K562 (cell line): Measurements from ENCODE around the gene ALG6. TPM values are rescaled to one million over a fixed set of nuclear protein-coding genes. Genes with fewer than 3 reads are reported as not detected.

Source experiments
- ATAC-seq: fragments of 200-7000 bp; cut with Tn5 transposase; 3 replicates; pipeline ENCODE4 v1.9.1; 2020; ENCODE audit warnings: moderate library complexity
- BruUV-seq: library from RNA; stranded (reverse); fragments of 400-500 nt; replicated peaks from 2 replicates; lab custom pipeline; 2021; lab: Mats Ljungman, UMichigan
- CTCF ChIA-PET: fragments of 300-600 bp; formaldehyde crosslinking; extraction: SDS; loops from one replicate; lab custom pipeline; 2021; ENCODE audit warnings: low intra/inter-chr PET ratio; lab: Yijun Ruan, JAX
- POLR2A ChIA-PET: fragments of 300-600, 350-650 bp; sonication (Branson Sonifier 250); formaldehyde crosslinking; extraction: SDS; loops from one replicate; lab custom pipeline; 2021; ENCODE audit warnings: antibody characterized with exemption, inconsistent platforms; lab: Yijun Ruan, JAX
- DNase-seq, 4 experiments: peaks; one replicate each; pipeline versions ENCODE4 v3.0.0 to v3.0.0-alpha.2; 2011 to 2018; ENCODE audit warnings: low spot score in 3 of 4, mixed read lengths in 3 of 4; ENCODE audit errors: extremely low read depth in 1 of 4
- FAIRE-seq: peaks from 2 replicates; lab custom pipeline; 2011; peaks lifted over from hg19 to GRCh38; lab: Jason Lieb, UNC
- H2AFZ ChIP-seq: 2 replicates; pipeline ENCODE4 v1.6.0; 2011; ENCODE audit warnings: low read depth, low read length, control low read depth, inconsistent platforms
- H3K27ac ChIP-seq: fragments of 200-600 bp; 3 replicates; pipeline ENCODE4 v1.8.0; 2011; ENCODE audit warnings: low read depth, mild to moderate bottlenecking, control low read depth, inconsistent platforms, low read length, moderate library complexity, mixed read lengths; ENCODE audit errors: extremely low read depth
- H3K27me3 ChIP-seq, 2 experiments: fragments of 300-600 bp in 1 of 2; 2 replicates in 1 of 2; 3 replicates in 1 of 2; pipeline versions ENCODE4 v1.6.0 to v1.8.0; 2011; ENCODE audit warnings: inconsistent platforms in 2 of 2, low read length in 2 of 2, mild to moderate bottlenecking in 1 of 2, mixed read lengths in 1 of 2, moderate library complexity in 1 of 2; ENCODE audit not compliant: control insufficient read depth in 2 of 2, insufficient read depth in 2 of 2
- H3K36me3 ChIP-seq: fragments of 300-600 bp; 3 replicates; pipeline ENCODE4 v1.8.0; 2011; ENCODE audit warnings: mild to moderate bottlenecking, low read length, inconsistent platforms; ENCODE audit not compliant: control insufficient read depth, insufficient read depth
- H3K4me1 ChIP-seq, 2 experiments: fragments of 200-600 bp in 1 of 2; replicated peaks in 1 of 2; 2 replicates in 1 of 2; 3 replicates in 1 of 2; pipeline versions ENCODE4 v1.5.1 to v1.8.0; 2011; ENCODE audit warnings: inconsistent platforms in 2 of 2, low read length in 2 of 2, mild to moderate bottlenecking in 1 of 2, mixed read lengths in 1 of 2, moderate library complexity in 1 of 2; ENCODE audit not compliant: control insufficient read depth in 2 of 2, insufficient read depth in 2 of 2
- H3K4me2 ChIP-seq: 2 replicates; pipeline ENCODE4 v1.6.1; 2011; ENCODE audit warnings: low read length, control low read depth, inconsistent platforms, mixed read lengths; ENCODE audit not compliant: insufficient read depth
- H3K4me3 ChIP-seq: fragments of 200-600 bp; sonication (generic), shearing (Covaris generic); 2 replicates; pipeline ENCODE4 v1.5.1; 2016; ENCODE audit warnings: control low read depth, inconsistent platforms
- H3K79me2 ChIP-seq: fragments of 200-600 bp; 3 replicates; pipeline ENCODE4 v1.8.0; 2011; ENCODE audit warnings: low read length, inconsistent platforms; ENCODE audit not compliant: control insufficient read depth, insufficient read depth
- H3K9ac ChIP-seq, 2 experiments: 2 replicates each; pipeline versions ENCODE4 v1.6.0 to v1.6.1; 2011; ENCODE audit warnings: low read depth in 2 of 2, low read length in 2 of 2, control low read depth in 1 of 2, inconsistent platforms in 1 of 2, mild to moderate bottlenecking in 1 of 2, mixed read lengths in 1 of 2; ENCODE audit not compliant: insufficient read depth in 1 of 2
- H3K9me1 ChIP-seq: one replicate; pipeline ENCODE4 v1.6.0; 2011; ENCODE audit warnings: inconsistent platforms, mild to moderate bottlenecking, low read length, moderate library complexity; ENCODE audit not compliant: control insufficient read depth, insufficient read depth
- H3K9me3 ChIP-seq: replicated peaks from 2 replicates; pipeline ENCODE4 v1.5.1; 2011; ENCODE audit warnings: low read depth, low read length, inconsistent platforms; ENCODE audit not compliant: control insufficient read depth, insufficient read depth
- H4K20me1 ChIP-seq: replicated peaks from 2 replicates; pipeline ENCODE4 v1.6.1; 2011; ENCODE audit warnings: low read length, inconsistent platforms, mixed read lengths; ENCODE audit not compliant: control insufficient read depth, insufficient read depth
- E2F8 ChIP-seq: fragments of 450-650 bp; IDR thresholded peaks from 2 replicates; pipeline ENCODE4 v1.7.1; 2018; ENCODE audit warnings: mild to moderate bottlenecking, low read depth; ENCODE audit not compliant: partially characterized antibody
- FOXM1 ChIP-seq, 2 experiments: fragments of 450-650 bp in 1 of 2; sonication (generic) in 1 of 2; formaldehyde crosslinking in 1 of 2; IDR thresholded peaks; 2 replicates each; pipeline versions ENCODE4 v1.6.1 to v1.9.0; 2017 to 2022; ENCODE audit warnings: low read depth in 2 of 2, mild to moderate bottlenecking in 2 of 2, missing genetic modification reagents in 1 of 2, moderate library complexity in 1 of 2
- NFE2 ChIP-seq: IDR thresholded peaks from 2 replicates; pipeline ENCODE4 v1.6.1; 2014; ENCODE audit warnings: antibody characterized with exemption, low read depth
- SIRT6 ChIP-seq: IDR thresholded peaks from one replicate; pipeline ENCODE4 v1.6.1; 2012; ENCODE audit warnings: low read depth, mild to moderate bottlenecking, control low read depth, inconsistent platforms, low read length, moderate library complexity
- ZKSCAN8 ChIP-seq: fragments of 200-800 bp; sonication (Bioruptor generic); IDR thresholded peaks from 2 replicates; pipeline ENCODE4 v1.6.1; 2016; ENCODE audit warnings: missing genetic modification characterization, missing compliant biosample characterization
- ZNF175 ChIP-seq: fragments of 200-800 bp; sonication (Bioruptor generic); IDR thresholded peaks from 2 replicates; pipeline ENCODE4 v1.6.1; 2016; ENCODE audit warnings: low read depth, mild to moderate bottlenecking, missing genetic modification characterization, missing compliant biosample characterization
- ZNF764 ChIP-seq: fragments of 250-450 bp; sonication (Bioruptor Pico); IDR thresholded peaks from 2 replicates; pipeline ENCODE4 v1.4.0; 2020; ENCODE audit warnings: low read depth, mild to moderate bottlenecking, moderate library complexity
- WGBS: fragments of 100-300 bp; shearing (Covaris generic); methylation state at CpG from one replicate; pipeline ENCODE4 v1.1.6; 2016; ENCODE audit warnings: low coverage, mixed read lengths; ENCODE audit not compliant: insufficient coverage; ENCODE audit errors: missing lambda C conversion rate; 5-methylcytosine and 5-hydroxymethylcytosine counted together
- in situ Hi-C: fragments of 300-500 bp; cut with MboI; formaldehyde crosslinking; loops from 4 replicates; pipeline ENCODE4 v1.15.0; 2018; ENCODE audit warnings: inconsistent platforms, mixed read lengths
- intact Hi-C: fragments of 100-400 bp; cut with micrococcal nuclease; formaldehyde crosslinking; loops from 2 replicates; pipeline ENCODE4 v1.14.2; 2022
- polyA plus RNA-seq, 8 experiments: library from polyadenylated mRNA; depleted of rRNA in 4 of 8; stranded (reverse) in 5 of 8; unstranded in 3 of 8; fragments of >200 nt; fragmentation: Nextera tagmentation in 2 of 8; fragmentation: Illumina TruSeq in 1 of 8; extraction: Ambion mirVana in 2 of 8; extraction: Trizol in 1 of 8; gene quantifications; 2 replicates each; pipeline versions ENCODE4 v1.2.1 to v1.2.3, GENCODE V29; 2011 to 2014; ENCODE audit warnings: inconsistent platforms in 1 of 8, missing spikeins in 1 of 8
- total RNA-seq, 7 experiments: library from RNA; depleted of rRNA in 6 of 7; stranded (reverse); fragments of >200 nt in 6 of 7; fragmentation: Illumina TruSeq in 2 of 7; extraction: Trizol in 2 of 7; gene quantifications; 2 replicates each; pipeline versions ENCODE4 v1.2.1 to v1.2.3, GENCODE V29; 2011 to 2021; ENCODE audit warnings: low replicate concordance in 1 of 7
- TF ChIP-seq, protein P1 (sequence below): fragments of 200-400 bp; formaldehyde crosslinking; IDR thresholded peaks from 2 replicates; pipeline ENCODE4 v1.6.1; 2017; ENCODE audit warnings: mild to moderate bottlenecking, low read depth, low read length, moderate library complexity

The ALG6 gene
- total and polyA plus RNA-seq, 9 of the 15 experiments (the other 6 are each of a cell fraction or from before 2014, with no cell fraction given), result 14.6 to 35.7 (median 23.3) TPM

- in situ Hi-C loops (no loop called here), intact Hi-C loops (no loop called here)
- POLR2A ChIA-PET, result no interaction called here
- H4K20me1 ChIP-seq, result no peaks in the 10 kb centered on the region
- TF ChIP-seq NFE2 (no peak), ZNF175 (CRISPR knock-in tag) (no peak), E2F8 (no peak), ZKSCAN8 (CRISPR knock-in tag) (no peak), FOXM1 (IDR thresholded peaks at IDR 0.05; ENCODE audit: low read depth) (no peak), FOXM1 (CRISPR knock-in tag; IDR thresholded peaks at IDR 0.05; ENCODE audit: low read depth) (no peak), ZNF764 (no peak), SIRT6 (no peak)
- TF ChIP-seq, protein P1, sequence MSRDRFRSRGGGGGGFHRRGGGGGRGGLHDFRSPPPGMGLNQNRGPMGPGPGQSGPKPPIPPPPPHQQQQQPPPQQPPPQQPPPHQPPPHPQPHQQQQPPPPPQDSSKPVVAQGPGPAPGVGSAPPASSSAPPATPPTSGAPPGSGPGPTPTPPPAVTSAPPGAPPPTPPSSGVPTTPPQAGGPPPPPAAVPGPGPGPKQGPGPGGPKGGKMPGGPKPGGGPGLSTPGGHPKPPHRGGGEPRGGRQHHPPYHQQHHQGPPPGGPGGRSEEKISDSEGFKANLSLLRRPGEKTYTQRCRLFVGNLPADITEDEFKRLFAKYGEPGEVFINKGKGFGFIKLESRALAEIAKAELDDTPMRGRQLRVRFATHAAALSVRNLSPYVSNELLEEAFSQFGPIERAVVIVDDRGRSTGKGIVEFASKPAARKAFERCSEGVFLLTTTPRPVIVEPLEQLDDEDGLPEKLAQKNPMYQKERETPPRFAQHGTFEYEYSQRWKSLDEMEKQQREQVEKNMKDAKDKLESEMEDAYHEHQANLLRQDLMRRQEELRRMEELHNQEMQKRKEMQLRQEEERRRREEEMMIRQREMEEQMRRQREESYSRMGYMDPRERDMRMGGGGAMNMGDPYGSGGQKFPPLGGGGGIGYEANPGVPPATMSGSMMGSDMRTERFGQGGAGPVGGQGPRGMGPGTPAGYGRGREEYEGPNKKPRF, result no peak
- no peak overlapping the region for H3K27ac ChIP-seq
- H3K9me3 ChIP-seq, result no peaks in the 10 kb centered on the region; the same call in 1 of the 2 replicates
- no peak overlapping the region for H3K9ac ChIP-seq
- no peaks in the 10 kb centered on the region for H3K27me3 ChIP-seq
- ATAC-seq (no peak), FAIRE-seq (no peak), DNase-seq (no peak)
- H3K36me3 ChIP-seq, result peaks cover 11% of the 10 kb centered on the region; the same call in 2 of the 3 replicates
- H3K9me1 ChIP-seq, result no peaks in the 10 kb centered on the region
- BruUV-seq, result no TSS peak
- no peak overlapping the region for H3K4me2 ChIP-seq
- no peak overlapping the region for H3K4me3 ChIP-seq
- CTCF ChIA-PET, result no interaction called here
- no peaks in the 10 kb centered on the region for H3K79me2 ChIP-seq
- H2AFZ ChIP-seq, result no peak overlapping the region
- H3K4me1 ChIP-seq, result no peaks in the 10 kb centered on the region
- WGBS, result 89% methylated on average over 3 of the region's 3 CpGs
Measured at GRCh38 chr1:63463248-63463647, 95.8 kb downstream of the ALG6 start.
